ENCODE measurements around the gene JUP. TPM values are rescaled to one million over a fixed set of nuclear protein-coding genes. Genes with fewer than 3 reads are reported as not detected.

JUP gene
- total RNA-seq, 1 donor from 2014 or later: 28.5 TPM

GRCh38 chr17:41813699-41814124 lies 27.2 kb upstream of the JUP start:
- Mint-ChIP-seq H3K4me3 (peak overlapping the region; percentile 95), H3K27me3 (ENCODE audit: insufficient read depth, low read depth) (peaks cover 9% of the 10 kb centered on the region), H3K36me3 (peaks cover 24% of the 10 kb centered on the region), H3K4me1 (peaks cover 28% of the 10 kb centered on the region), H3K9me3 (no peaks in the 10 kb centered on the region), H3K27ac (peak overlapping the region; percentile 97)
- Histone ChIP-seq H3K4me1 (peaks cover 24% of the 10 kb centered on the region), H3K9ac (peak overlapping the region; percentile 72), H3K27ac (no peak overlapping the region), H3K4me3 (peak overlapping the region; percentile 85), H2AFZ (replicated peaks) (no peak overlapping the region), H3K27me3 (no peaks in the 10 kb centered on the region), H3K79me2 (ENCODE audit: low read depth) (peaks cover 68% of the 10 kb centered on the region), H3F3A (ENCODE audit: low read depth) (peaks cover 20% of the 10 kb centered on the region), H3K36me3 (no peaks in the 10 kb centered on the region), H3K9me3 (ENCODE audit: low read depth) (no peaks in the 10 kb centered on the region), H3K4me2 (peak overlapping the region; percentile 97), H4K20me1 (ENCODE audit: low read depth) (peaks cover 13% of the 10 kb centered on the region)
- TF ChIP-seq CTCF (IDR thresholded peaks at IDR 0.05): no peak
- TF ChIP-seq EZH2phosphoT487 (IDR thresholded peaks at IDR 0.05): no peak
- no peak for TF ChIP-seq EZH2 (IDR thresholded peaks at IDR 0.05)
- DNase-seq (ENCODE audit: low spot score): no peak

GRCh38 chr17:41813152-41813680 lies 26.7 kb upstream of the JUP start:
- Histone ChIP-seq H2AFZ (replicated peaks) (peak overlapping the region; percentile 45), H4K20me1 (ENCODE audit: low read depth) (peaks cover 13% of the 10 kb centered on the region), H3K4me2 (peak overlapping the region; percentile 97)

GRCh38 chr17:41812381-41813151 lies 26.1 kb upstream of the JUP start, which contains the start of gene FKBP10:
FKBP10 (plus strand) TSS chr17:41813004; CDS start chr17:41813035, 31 bp downstream.
- H3K4me3 Mint-ChIP-seq: peak within 1 kb of the TSS; percentile 95
- H3K9me3 ChIP-seq (ENCODE audit: low read depth): no peaks in the 10 kb centered on the region
- no peaks in the 10 kb centered on the region for H3K9me3 Mint-ChIP-seq
- peaks cover 28% of the 10 kb centered on the region for H3K4me1 Mint-ChIP-seq
- H4K20me1 ChIP-seq (ENCODE audit: low read depth): peaks cover 13% of the 10 kb centered on the region
- H2AFZ ChIP-seq (replicated peaks): peak within 1 kb of the TSS; percentile 98
- peak within 1 kb of the TSS; percentile 72 for H3K9ac ChIP-seq
- peak; percentile 95 for DNase-seq (ENCODE audit: low spot score)
- peak within 1 kb of the TSS; percentile 85 for H3K4me3 ChIP-seq
- peaks cover 68% of the 10 kb centered on the region for H3K79me2 ChIP-seq (ENCODE audit: low read depth)
- H3K4me2 ChIP-seq: peak within 1 kb of the TSS; percentile 97
- peak within 1 kb of the TSS; percentile 26 for H3K27ac ChIP-seq
- H3K36me3 Mint-ChIP-seq: peaks cover 22% of the 10 kb centered on the region
- H3K36me3 ChIP-seq: no peaks in the 10 kb centered on the region
- no peaks in the 10 kb centered on the region for H3K27me3 ChIP-seq
- peaks cover 9% of the 10 kb centered on the region for H3K27me3 Mint-ChIP-seq (ENCODE audit: insufficient read depth, low read depth)
- peaks cover 24% of the 10 kb centered on the region for H3K4me1 ChIP-seq
- peak within 1 kb of the TSS; percentile 97 for H3K27ac Mint-ChIP-seq
- TF ChIP-seq EZH2phosphoT487 (IDR thresholded peaks at IDR 0.05) (peak; percentile 24), CTCF (IDR thresholded peaks at IDR 0.05) (no peak), EZH2 (IDR thresholded peaks at IDR 0.05) (no peak)
- peaks cover 20% of the 10 kb centered on the region for H3F3A ChIP-seq (ENCODE audit: low read depth)

More at GRCh38 chr17:41813152-41813680, 26.7 kb upstream of the JUP start:
- no peak for DNase-seq (ENCODE audit: low spot score)
- H3K4me3 ChIP-seq: peak overlapping the region; percentile 85
- H3K9me3 Mint-ChIP-seq: no peaks in the 10 kb centered on the region
- H3K4me1 Mint-ChIP-seq: peaks cover 28% of the 10 kb centered on the region
- no peaks in the 10 kb centered on the region for H3K9me3 ChIP-seq (ENCODE audit: low read depth)
- no peak for TF ChIP-seq CTCF (IDR thresholded peaks at IDR 0.05)
- no peak for TF ChIP-seq EZH2 (IDR thresholded peaks at IDR 0.05)
- no peak for TF ChIP-seq EZH2phosphoT487 (IDR thresholded peaks at IDR 0.05)
- H3K27ac ChIP-seq: peak overlapping the region; percentile 26
- no peaks in the 10 kb centered on the region for H3K36me3 ChIP-seq
- H3K27ac Mint-ChIP-seq: peak overlapping the region; percentile 97
- H3K4me3 Mint-ChIP-seq: peak overlapping the region; percentile 95
- H3K79me2 ChIP-seq (ENCODE audit: low read depth): peaks cover 68% of the 10 kb centered on the region
- H3K27me3 Mint-ChIP-seq (ENCODE audit: insufficient read depth, low read depth): peaks cover 9% of the 10 kb centered on the region
- H3F3A ChIP-seq (ENCODE audit: low read depth): peaks cover 20% of the 10 kb centered on the region
- H3K9ac ChIP-seq: peak overlapping the region; percentile 72
- H3K36me3 Mint-ChIP-seq: peaks cover 24% of the 10 kb centered on the region
- no peaks in the 10 kb centered on the region for H3K27me3 ChIP-seq
- peaks cover 24% of the 10 kb centered on the region for H3K4me1 ChIP-seq
